ENCODE results near the gene LKAAEAR1. TPM values are rescaled to one million over a fixed set of nuclear protein-coding genes. Genes with fewer than 3 reads are reported as not detected.

Gene LKAAEAR1
- total and polyA plus RNA-seq, 9 of the 15 experiments (the other 6 are each of a cell fraction or from before 2014, with no cell fraction given), result not detected

DNA sequence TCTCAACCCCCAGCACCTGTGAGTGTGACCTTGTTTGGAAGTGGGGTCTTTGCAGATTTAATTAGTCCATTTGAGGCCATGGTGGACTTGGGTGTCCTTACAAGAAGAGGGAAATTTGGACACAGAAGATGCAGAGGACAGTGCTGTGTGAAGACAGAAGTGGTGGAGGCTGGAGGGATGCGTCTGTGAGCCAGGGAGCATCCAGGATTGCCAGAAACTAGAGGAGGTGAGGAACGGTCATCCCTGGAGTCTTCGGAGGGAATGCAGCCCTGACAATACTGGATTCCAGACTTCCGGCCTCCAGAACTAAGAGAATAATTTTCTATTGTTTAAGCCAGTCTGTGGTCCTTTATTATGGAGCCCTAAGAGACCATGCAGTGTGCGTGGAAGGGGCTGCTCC is 46.1 kb upstream of the LKAAEAR1 start:
- no peak for FAIRE-seq
- ATAC-seq, result no peak

DNA sequence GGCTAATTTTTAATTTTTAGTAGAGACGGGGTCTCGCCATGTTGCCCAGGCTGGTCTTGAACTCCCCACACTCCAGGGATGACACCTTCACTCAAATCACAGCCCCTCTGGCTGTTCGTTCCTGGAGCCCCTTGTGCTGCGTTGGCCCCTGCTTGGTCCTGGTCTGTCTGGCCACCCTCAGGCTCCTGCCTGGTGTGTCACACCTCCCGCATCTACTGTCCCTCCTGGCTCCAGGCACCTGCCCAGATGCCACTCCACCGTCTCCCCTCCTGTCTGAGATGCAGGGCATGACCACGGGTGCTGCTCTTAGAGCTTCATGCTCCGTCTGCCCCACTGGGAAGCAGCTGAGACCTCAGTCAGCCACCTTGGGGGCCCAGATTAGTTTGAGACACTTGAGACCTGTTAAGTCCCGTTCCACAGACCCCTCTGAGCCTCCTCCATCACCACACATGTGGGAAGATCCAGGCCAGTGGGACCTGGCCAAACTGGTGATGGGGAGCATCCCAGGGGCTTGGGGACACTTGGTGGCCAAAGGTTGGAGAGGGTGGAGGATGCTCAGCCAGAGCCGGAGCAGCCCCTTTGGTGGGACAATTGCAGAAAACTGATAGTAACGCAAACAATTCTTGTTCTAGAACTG is 45.1 kb upstream of the LKAAEAR1 start:
- Histone ChIP-seq H3K4me3 (no peak overlapping the region), H3K79me2 (ENCODE audit: control insufficient read depth, insufficient read depth, low read length) (no peaks in the 10 kb centered on the region), H3K27ac (ENCODE audit: extremely low read depth, low read depth, low read length) (no peak overlapping the region), H3K4me2 (ENCODE audit: insufficient read depth, low read length) (no peak overlapping the region), H3K36me3 (ENCODE audit: control insufficient read depth, insufficient read depth, low read length) (no peaks in the 10 kb centered on the region), H3K9me1 (ENCODE audit: control insufficient read depth, insufficient read depth, low read length) (no peaks in the 10 kb centered on the region), H2AFZ (ENCODE audit: low read depth, low read length) (no peak overlapping the region), H4K20me1 (replicated peaks; ENCODE audit: control insufficient read depth, insufficient read depth, low read length) (no peaks in the 10 kb centered on the region), H3K9ac (ENCODE audit: insufficient read depth in 1 of 2, low read depth in 2 of 2, low read length in 2 of 2) (no peak overlapping the region), H3K9me3 (replicated peaks; ENCODE audit: control insufficient read depth, insufficient read depth, low read depth, low read length) (no peaks in the 10 kb centered on the region), H3K4me1 (replicated peaks in 1 of 2; ENCODE audit: control insufficient read depth in 2 of 2, insufficient read depth in 2 of 2, low read length in 2 of 2) (no peaks in the 10 kb centered on the region; a peak in 1 of 5 replicates), H3K27me3 (ENCODE audit: control insufficient read depth in 2 of 2, insufficient read depth in 2 of 2, low read length in 2 of 2) (peaks cover 0 to 14% of the 10 kb centered on the region in 2 experiments; a peak in 3 of 5 replicates)
- intact Hi-C loops (cut with micrococcal nuclease) (no loop called here), in situ Hi-C loops (cut with MboI) (no loop called here)
- 3% methylated on average over 11 of the region's 11 CpGs for WGBS (ENCODE audit: insufficient coverage, low coverage, missing lambda C conversion rate)
- FAIRE-seq (no peak), ATAC-seq (no peak), DNase-seq (ENCODE audit: extremely low read depth in 1 of 4, low spot score in 3 of 4) (no peak)
- no TSS peak for BruUV-seq (replicated peaks)
- CTCF ChIA-PET (ENCODE audit: low intra/inter-chr PET ratio), result no interaction called here
- POLR2A ChIA-PET, result no interaction called here
- TF ChIP-seq ILF3 (IDR thresholded peaks at IDR 0.05; ENCODE audit: borderline replicate concordance), result no peak
- TF ChIP-seq MEF2D (tag; conservative IDR thresholded peaks at IDR 0.05; ENCODE audit: low read depth), result no peak
- no peak for TF ChIP-seq ZNF785 (CRISPR knock-in tag; IDR thresholded peaks at IDR 0.05)
- TF ChIP-seq MCM3 (IDR thresholded peaks at IDR 0.05), result no peak
- TF ChIP-seq, protein P1, sequence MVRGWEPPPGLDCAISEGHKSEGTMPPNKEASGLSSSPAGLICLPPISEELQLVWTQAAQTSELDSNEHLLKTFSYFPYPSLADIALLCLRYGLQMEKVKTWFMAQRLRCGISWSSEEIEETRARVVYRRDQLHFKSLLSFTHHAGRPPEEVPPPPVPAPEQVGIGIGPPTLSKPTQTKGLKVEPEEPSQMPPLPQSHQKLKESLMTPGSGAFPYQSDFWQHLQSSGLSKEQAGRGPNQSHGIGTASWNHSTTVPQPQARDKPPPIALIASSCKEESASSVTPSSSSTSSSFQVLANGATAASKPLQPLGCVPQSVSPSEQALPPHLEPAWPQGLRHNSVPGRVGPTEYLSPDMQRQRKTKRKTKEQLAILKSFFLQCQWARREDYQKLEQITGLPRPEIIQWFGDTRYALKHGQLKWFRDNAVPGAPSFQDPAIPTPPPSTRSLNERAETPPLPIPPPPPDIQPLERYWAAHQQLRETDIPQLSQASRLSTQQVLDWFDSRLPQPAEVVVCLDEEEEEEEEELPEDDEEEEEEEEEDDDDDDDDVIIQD (CRISPR knock-in tag; IDR thresholded peaks at IDR 0.05), result no peak
- no peak for TF ChIP-seq ZNF263 (CRISPR knock-in tag; IDR thresholded peaks at IDR 0.05; ENCODE audit: borderline replicate concordance)
- no peak for TF ChIP-seq KDM5B (IDR thresholded peaks at IDR 0.05; ENCODE audit: insufficient replicate concordance, low read depth, low read length)
- TF ChIP-seq NFE2L1 (tag; IDR thresholded peaks at IDR 0.05; ENCODE audit: borderline replicate concordance, low read depth), result no peak
- no peak for TF ChIP-seq ZNF830 (CRISPR knock-in tag; IDR thresholded peaks at IDR 0.05)
- TF ChIP-seq SMARCA5 (IDR thresholded peaks at IDR 0.05), result no peak
- no peak for TF ChIP-seq SRSF1 (IDR thresholded peaks at IDR 0.05; ENCODE audit: low read depth, low read length)
- TF ChIP-seq, protein P2, sequence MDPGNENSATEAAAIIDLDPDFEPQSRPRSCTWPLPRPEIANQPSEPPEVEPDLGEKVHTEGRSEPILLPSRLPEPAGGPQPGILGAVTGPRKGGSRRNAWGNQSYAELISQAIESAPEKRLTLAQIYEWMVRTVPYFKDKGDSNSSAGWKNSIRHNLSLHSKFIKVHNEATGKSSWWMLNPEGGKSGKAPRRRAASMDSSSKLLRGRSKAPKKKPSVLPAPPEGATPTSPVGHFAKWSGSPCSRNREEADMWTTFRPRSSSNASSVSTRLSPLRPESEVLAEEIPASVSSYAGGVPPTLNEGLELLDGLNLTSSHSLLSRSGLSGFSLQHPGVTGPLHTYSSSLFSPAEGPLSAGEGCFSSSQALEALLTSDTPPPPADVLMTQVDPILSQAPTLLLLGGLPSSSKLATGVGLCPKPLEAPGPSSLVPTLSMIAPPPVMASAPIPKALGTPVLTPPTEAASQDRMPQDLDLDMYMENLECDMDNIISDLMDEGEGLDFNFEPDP (CRISPR knock-in tag; IDR thresholded peaks at IDR 0.05), result no peak
- no peak for TF ChIP-seq KDM4B (IDR thresholded peaks at IDR 0.05; ENCODE audit: borderline replicate concordance in 2 of 2, low read depth in 1 of 2)

More for the DNA sequence above, 46.1 kb upstream of the LKAAEAR1 start:
- in situ Hi-C loops (cut with MboI), result no loop called here
- Histone ChIP-seq H3K36me3 (ENCODE audit: control insufficient read depth, insufficient read depth, low read length) (no peaks in the 10 kb centered on the region), H3K4me3 (no peak overlapping the region), H3K4me2 (ENCODE audit: insufficient read depth, low read length) (no peak overlapping the region), H3K9me1 (ENCODE audit: control insufficient read depth, insufficient read depth, low read length) (no peaks in the 10 kb centered on the region), H3K27me3 (ENCODE audit: control insufficient read depth in 2 of 2, insufficient read depth in 2 of 2, low read length in 2 of 2) (peaks cover 0 to 14% of the 10 kb centered on the region in 2 experiments; a peak in 3 of 5 replicates), H3K9me3 (replicated peaks; ENCODE audit: control insufficient read depth, insufficient read depth, low read depth, low read length) (no peaks in the 10 kb centered on the region), H3K9ac (ENCODE audit: insufficient read depth in 1 of 2, low read depth in 2 of 2, low read length in 2 of 2) (no peak overlapping the region), H3K79me2 (ENCODE audit: control insufficient read depth, insufficient read depth, low read length) (no peaks in the 10 kb centered on the region), H2AFZ (ENCODE audit: low read depth, low read length) (no peak overlapping the region), H3K4me1 (replicated peaks in 1 of 2; ENCODE audit: control insufficient read depth in 2 of 2, insufficient read depth in 2 of 2, low read length in 2 of 2) (no peaks in the 10 kb centered on the region; a peak in 1 of 5 replicates), H4K20me1 (replicated peaks; ENCODE audit: control insufficient read depth, insufficient read depth, low read length) (no peaks in the 10 kb centered on the region), H3K27ac (ENCODE audit: extremely low read depth, low read depth, low read length) (no peak overlapping the region)
- ChIA-PET CTCF (ENCODE audit: low intra/inter-chr PET ratio) (no interaction called here), POLR2A (no interaction called here)
- BruUV-seq (replicated peaks), result no TSS peak
- 0% methylated on average over 5 of the region's 5 CpGs for WGBS (ENCODE audit: insufficient coverage, low coverage, missing lambda C conversion rate)
- no peak for DNase-seq (ENCODE audit: extremely low read depth in 1 of 4, low spot score in 3 of 4)
- TF ChIP-seq XRCC3 (IDR thresholded peaks at IDR 0.05), result no peak
- no peak for TF ChIP-seq CCNT2 (IDR thresholded peaks at IDR 0.05; ENCODE audit: borderline replicate concordance, extremely low read depth, insufficient read length, low read depth, low read length)
- intact Hi-C loops (cut with micrococcal nuclease), result no loop called here

Measured in K562 (cell line).